Measurements from ENCODE around the gene FBXL13.
"Not testable (repeated sequence)": the region's sequence is repeated elsewhere in the genome, so short reads cannot be mapped to it uniquely, and the experiment has no call there.

Gene FBXL13

GRCh38 chr7:103020876-103021275, 53.7 kb downstream of the FBXL13 start:
- DNase-seq = not testable (repeated sequence)

GRCh38 chr7:103018295-103018694, 56.3 kb downstream of the FBXL13 start:
- DNase-seq = not testable (repeated sequence)

- no peak for DNase-seq
Measured at GRCh38 chr7:103011650-103012049, 62.9 kb downstream of the FBXL13 start.

GRCh38 chr7:103010211-103010610, 64.4 kb downstream of the FBXL13 start:
- DNase-seq = no peak

GRCh38 chr7:103009466-103010185, 65.0 kb downstream of the FBXL13 start:
- DNase-seq = no peak

- DNase-seq = no peak
Measured at GRCh38 chr7:103003004-103003403, 71.6 kb downstream of the FBXL13 start.

GRCh38 chr7:103001210-103001609, 73.4 kb downstream of the FBXL13 start:
- no peak for DNase-seq

- no peak for DNase-seq
Measured at GRCh38 chr7:102996957-102997356, 77.6 kb downstream of the FBXL13 start.

- DNase-seq = not testable (repeated sequence)
Measured at GRCh38 chr7:102995609-102996008, 79.0 kb downstream of the FBXL13 start.

GRCh38 chr7:102994567-102994966, 80.0 kb downstream of the FBXL13 start:
- DNase-seq = no peak

- no peak for DNase-seq
Measured at GRCh38 chr7:102993718-102994029, 80.9 kb downstream of the FBXL13 start.

GRCh38 chr7:102992938-102993717, 81.5 kb downstream of the FBXL13 start:
- peak; percentile 18 for DNase-seq

GRCh38 chr7:102992509-102992937, 82.1 kb downstream of the FBXL13 start:
- no peak for DNase-seq

GRCh38 chr7:102991540-102992214, 82.9 kb downstream of the FBXL13 start:
- DNase-seq = peak; percentile 27

GRCh38 chr7:102991077-102991539, 83.5 kb downstream of the FBXL13 start:
- no peak for DNase-seq

- no peak for DNase-seq
Measured at GRCh38 chr7:102990642-102991041, 84.0 kb downstream of the FBXL13 start.

- DNase-seq = no peak
Measured at GRCh38 chr7:102988631-102989560, 85.7 kb downstream of the FBXL13 start.

- DNase-seq = no peak
Measured at GRCh38 chr7:102988088-102988487, 86.5 kb downstream of the FBXL13 start.

- DNase-seq = no peak
Measured at GRCh38 chr7:102985176-102985783, 89.3 kb downstream of the FBXL13 start.

GRCh38 chr7:102983602-102984001, 91.0 kb downstream of the FBXL13 start:
- no peak for DNase-seq

GRCh38 chr7:102982235-102982634, 92.4 kb downstream of the FBXL13 start:
- DNase-seq = no peak

GRCh38 chr7:102981451-102981850, 93.1 kb downstream of the FBXL13 start:
- DNase-seq = no peak

Measured in activated CD4-positive, alpha-beta T cell treated with anti-CD3 and anti-CD28 coated beads, Interleukin-2, Interleukin-6, amounts not matched to agents 100 ng/mL and 50 ng/mL, durations not matched to agents 16 hours and 8 hours (primary cell).